ENCODE measurements around the gene TRAPPC13.
"Not testable (repeated sequence)": the region's sequence is repeated elsewhere in the genome, so short reads cannot be mapped to it uniquely, and the experiment has no call there.

Gene TRAPPC13

GRCh38 chr5:65612298-65612907, 12.4 kb upstream of the TRAPPC13 start:
- Mint-ChIP-seq H3K4me1 (no peaks in the 10 kb centered on the region), H3K9me3 (no peaks in the 10 kb centered on the region), H3K27me3 (ENCODE audit: low read depth) (no peaks in the 10 kb centered on the region), H3K4me3 (no peak overlapping the region), H3K27ac (peak overlapping the region; percentile 30 to 94 (median 46)), H3K36me3 (ENCODE audit: low read depth) (peaks cover 67% of the 10 kb centered on the region)
- no peak for TF ChIP-seq CTCF (IDR thresholded peaks at IDR 0.05; ENCODE audit: unreplicated experiment in 3 of 3)

GRCh38 chr5:65620021-65620420, 4.8 kb upstream of the TRAPPC13 start:
- TF ChIP-seq CTCF (IDR thresholded peaks at IDR 0.05; ENCODE audit: unreplicated experiment in 3 of 3): no peak
- H3K36me3 Mint-ChIP-seq (ENCODE audit: low read depth): peaks cover 22% of the 10 kb centered on the region
- H3K4me1 Mint-ChIP-seq: peaks cover 19% of the 10 kb centered on the region
- H3K27ac Mint-ChIP-seq: no peak overlapping the region
- no peak overlapping the region for H3K4me3 Mint-ChIP-seq
- H3K9me3 Mint-ChIP-seq: no peaks in the 10 kb centered on the region
- H3K27me3 Mint-ChIP-seq (ENCODE audit: low read depth): no peaks in the 10 kb centered on the region

GRCh38 chr5:65621961-65622360, 2.9 kb upstream of the TRAPPC13 start:
- H3K27ac Mint-ChIP-seq; H3K9me3 Mint-ChIP-seq; H3K27me3 Mint-ChIP-seq (ENCODE audit: low read depth): not testable (repeated sequence)
- peak overlapping the region; percentile 95 to 99 (median 99) for H3K4me3 Mint-ChIP-seq
- peaks cover 29% of the 10 kb centered on the region for H3K4me1 Mint-ChIP-seq
- peaks cover 10% of the 10 kb centered on the region for H3K36me3 Mint-ChIP-seq (ENCODE audit: low read depth)

- H3K4me3 Mint-ChIP-seq: peak overlapping the region; percentile 95 to 99 (median 99)
- no peaks in the 10 kb centered on the region for H3K27me3 Mint-ChIP-seq (ENCODE audit: low read depth)
- no peak for TF ChIP-seq CTCF (IDR thresholded peaks at IDR 0.05; ENCODE audit: unreplicated experiment in 3 of 3)
- H3K9me3 Mint-ChIP-seq: no peaks in the 10 kb centered on the region
- peaks cover 4% of the 10 kb centered on the region for H3K36me3 Mint-ChIP-seq (ENCODE audit: low read depth)
- peaks cover 29% of the 10 kb centered on the region for H3K4me1 Mint-ChIP-seq
- peak overlapping the region; percentile 99 to 100 (median 99) for H3K27ac Mint-ChIP-seq
These were observed 1.3 kb upstream of the TRAPPC13 start for GRCh38 chr5:65623482-65623881.

- Mint-ChIP-seq H3K4me3 (peak within 1 kb of the TSS; percentile 95 to 99 (median 99)), H3K4me1 (peaks cover 29% of the 10 kb centered on the region), H3K9me3 (no peaks in the 10 kb centered on the region), H3K27ac (peak within 1 kb of the TSS; percentile 99 to 100 (median 99)), H3K36me3 (ENCODE audit: low read depth) (peaks cover 4% of the 10 kb centered on the region), H3K27me3 (ENCODE audit: low read depth) (no peaks in the 10 kb centered on the region)
- TF ChIP-seq CTCF (IDR thresholded peaks at IDR 0.05; ENCODE audit: unreplicated experiment in 3 of 3): peak in 1 of 3 experiments; percentile 13
These were observed 729 bp upstream of the TRAPPC13 start, which contains the start of gene TRIM23 for GRCh38 chr5:65624025-65624570. Gene TRIM23 (minus strand): TSS chr5:65624333. CDS start chr5:65624274, 59 bp downstream.

- no peaks in the 10 kb centered on the region for H3K9me3 Mint-ChIP-seq
- H3K4me3 Mint-ChIP-seq: peak overlapping the region; percentile 95 to 99 (median 99)
- no peaks in the 10 kb centered on the region for H3K27me3 Mint-ChIP-seq (ENCODE audit: low read depth)
- peaks cover 29% of the 10 kb centered on the region for H3K4me1 Mint-ChIP-seq
- no peak for TF ChIP-seq CTCF (IDR thresholded peaks at IDR 0.05; ENCODE audit: unreplicated experiment in 3 of 3)
- peaks cover 12% of the 10 kb centered on the region for H3K36me3 Mint-ChIP-seq (ENCODE audit: low read depth)
- H3K27ac Mint-ChIP-seq: peak overlapping the region; percentile 90 to 99 (median 99)
These were observed 916 bp downstream of the TRAPPC13 start for GRCh38 chr5:65625743-65626142.

Data from nephron (organoid).